ENCODE measurements around the gene DENND1A.

Gene DENND1A

GRCh38 chr9:123483191-123483803, 446.6 kb downstream of the DENND1A start:
- TF ChIP-seq, protein P1, sequence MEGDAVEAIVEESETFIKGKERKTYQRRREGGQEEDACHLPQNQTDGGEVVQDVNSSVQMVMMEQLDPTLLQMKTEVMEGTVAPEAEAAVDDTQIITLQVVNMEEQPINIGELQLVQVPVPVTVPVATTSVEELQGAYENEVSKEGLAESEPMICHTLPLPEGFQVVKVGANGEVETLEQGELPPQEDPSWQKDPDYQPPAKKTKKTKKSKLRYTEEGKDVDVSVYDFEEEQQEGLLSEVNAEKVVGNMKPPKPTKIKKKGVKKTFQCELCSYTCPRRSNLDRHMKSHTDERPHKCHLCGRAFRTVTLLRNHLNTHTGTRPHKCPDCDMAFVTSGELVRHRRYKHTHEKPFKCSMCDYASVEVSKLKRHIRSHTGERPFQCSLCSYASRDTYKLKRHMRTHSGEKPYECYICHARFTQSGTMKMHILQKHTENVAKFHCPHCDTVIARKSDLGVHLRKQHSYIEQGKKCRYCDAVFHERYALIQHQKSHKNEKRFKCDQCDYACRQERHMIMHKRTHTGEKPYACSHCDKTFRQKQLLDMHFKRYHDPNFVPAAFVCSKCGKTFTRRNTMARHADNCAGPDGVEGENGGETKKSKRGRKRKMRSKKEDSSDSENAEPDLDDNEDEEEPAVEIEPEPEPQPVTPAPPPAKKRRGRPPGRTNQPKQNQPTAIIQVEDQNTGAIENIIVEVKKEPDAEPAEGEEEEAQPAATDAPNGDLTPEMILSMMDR (IDR thresholded peaks at IDR 0.05; ENCODE audit: control insufficient read depth, extremely low read depth, insufficient read depth), result no peak
- DNase-seq (ENCODE audit: low read depth), result no peak
- no peak overlapping the region for H3K4me3 ChIP-seq (ENCODE audit: low read depth, low read length)

DNA sequence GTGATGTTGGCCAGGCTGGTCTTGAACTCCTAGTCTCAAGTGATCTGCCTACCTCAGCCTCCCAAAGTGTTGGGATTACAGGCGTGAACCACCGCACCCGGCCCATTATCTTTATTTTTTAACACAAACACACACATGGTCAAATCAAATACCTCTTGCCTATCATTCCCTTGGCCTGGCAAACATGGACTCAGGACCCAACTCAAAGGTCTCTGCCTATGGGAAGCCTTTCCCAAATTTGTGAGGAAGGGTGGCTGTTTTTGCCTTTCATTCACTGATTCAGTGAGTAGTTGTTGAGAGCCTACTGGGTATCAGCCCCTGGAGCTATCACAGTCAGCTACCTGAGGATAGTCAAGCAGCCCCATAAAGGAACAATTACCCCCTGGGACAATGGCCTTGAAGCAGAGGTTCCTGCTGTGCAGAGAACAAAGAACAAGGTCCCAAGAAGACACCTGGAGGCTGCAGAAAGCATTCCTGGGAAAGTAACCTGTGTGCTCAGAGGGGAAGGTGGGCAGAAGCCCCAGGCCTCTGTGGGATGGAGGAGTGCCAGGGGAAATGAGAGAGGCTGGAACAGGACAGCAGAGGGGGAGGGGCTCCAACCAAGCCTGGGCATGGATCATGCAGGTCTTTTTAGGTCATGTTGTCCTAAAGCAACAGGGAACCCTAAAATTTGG, 447.5 kb downstream of the DENND1A start:
- no peak overlapping the region for H3K4me3 ChIP-seq (ENCODE audit: low read depth, low read length)

DNA sequence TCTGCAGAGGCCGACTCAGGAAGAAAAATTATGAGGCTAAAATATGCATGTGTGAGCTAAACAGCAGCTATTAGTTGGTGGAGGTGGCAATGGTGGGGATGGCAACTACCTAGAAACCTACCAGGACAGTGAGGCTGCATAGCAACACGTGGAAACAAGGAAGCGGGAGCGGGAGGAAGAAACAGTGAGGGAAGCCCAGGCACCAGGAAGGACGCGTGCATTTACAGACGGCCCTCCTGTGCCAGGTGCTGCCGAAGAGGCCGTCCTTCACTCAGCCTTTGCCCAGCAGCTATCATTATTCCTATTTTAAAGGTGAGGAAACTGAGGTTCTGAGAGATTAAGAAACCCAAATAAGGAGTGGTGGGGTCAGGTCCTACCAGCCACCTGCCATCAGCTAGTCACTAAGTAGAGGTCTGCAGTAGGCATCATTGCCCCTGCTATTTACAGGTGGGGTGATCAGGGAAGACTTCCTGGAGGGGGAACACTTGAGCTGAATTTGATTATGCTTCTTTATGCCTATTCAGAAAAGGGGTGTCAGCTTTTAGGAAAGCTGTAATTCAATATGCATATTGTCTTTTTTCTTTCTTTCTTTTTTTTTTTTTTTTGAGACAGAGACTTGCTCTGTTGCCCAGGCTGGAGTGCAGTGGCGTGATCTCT, 448.6 kb downstream of the DENND1A start:
- DNase-seq (ENCODE audit: low read depth), result no peak
- TF ChIP-seq, protein P1 (IDR thresholded peaks at IDR 0.05; ENCODE audit: control insufficient read depth, extremely low read depth, insufficient read depth), result no peak
- no peak overlapping the region for H3K4me3 ChIP-seq (ENCODE audit: low read depth, low read length)

More for the DNA sequence above, 447.5 kb downstream of the DENND1A start:
- no peak for DNase-seq (ENCODE audit: low read depth)
- TF ChIP-seq, protein P1 (IDR thresholded peaks at IDR 0.05; ENCODE audit: control insufficient read depth, extremely low read depth, insufficient read depth), result no peak

DNA sequence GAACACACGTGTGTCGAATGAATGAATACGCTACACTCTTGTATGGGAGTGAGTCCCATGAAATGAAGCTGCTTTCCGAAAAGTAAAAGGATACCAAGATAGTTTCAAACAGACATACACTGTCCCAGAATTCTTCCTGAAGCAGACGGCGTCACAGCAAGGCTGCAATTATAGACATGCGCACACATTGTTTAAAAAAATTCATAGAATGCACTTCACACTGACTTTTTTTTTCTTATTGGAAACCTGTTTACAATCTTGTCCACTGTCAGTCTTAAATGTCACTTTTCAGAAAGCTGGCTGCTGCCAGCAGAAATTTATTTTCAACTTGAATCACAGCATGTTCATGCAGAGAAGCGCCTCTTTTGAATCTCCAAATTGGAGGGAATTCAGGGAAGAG, 449.1 kb downstream of the DENND1A start:
- TF ChIP-seq, protein P1 (IDR thresholded peaks at IDR 0.05; ENCODE audit: control insufficient read depth, extremely low read depth, insufficient read depth), result no peak
- no peak overlapping the region for H3K4me3 ChIP-seq (ENCODE audit: low read depth, low read length)
- no peak for DNase-seq (ENCODE audit: low read depth)

GRCh38 chr9:123480096-123480495, 449.8 kb downstream of the DENND1A start:
- no peak overlapping the region for H3K4me3 ChIP-seq (ENCODE audit: low read depth, low read length)
- DNase-seq (ENCODE audit: low read depth), result no peak
- TF ChIP-seq, protein P1 (IDR thresholded peaks at IDR 0.05; ENCODE audit: control insufficient read depth, extremely low read depth, insufficient read depth), result no peak

DNA sequence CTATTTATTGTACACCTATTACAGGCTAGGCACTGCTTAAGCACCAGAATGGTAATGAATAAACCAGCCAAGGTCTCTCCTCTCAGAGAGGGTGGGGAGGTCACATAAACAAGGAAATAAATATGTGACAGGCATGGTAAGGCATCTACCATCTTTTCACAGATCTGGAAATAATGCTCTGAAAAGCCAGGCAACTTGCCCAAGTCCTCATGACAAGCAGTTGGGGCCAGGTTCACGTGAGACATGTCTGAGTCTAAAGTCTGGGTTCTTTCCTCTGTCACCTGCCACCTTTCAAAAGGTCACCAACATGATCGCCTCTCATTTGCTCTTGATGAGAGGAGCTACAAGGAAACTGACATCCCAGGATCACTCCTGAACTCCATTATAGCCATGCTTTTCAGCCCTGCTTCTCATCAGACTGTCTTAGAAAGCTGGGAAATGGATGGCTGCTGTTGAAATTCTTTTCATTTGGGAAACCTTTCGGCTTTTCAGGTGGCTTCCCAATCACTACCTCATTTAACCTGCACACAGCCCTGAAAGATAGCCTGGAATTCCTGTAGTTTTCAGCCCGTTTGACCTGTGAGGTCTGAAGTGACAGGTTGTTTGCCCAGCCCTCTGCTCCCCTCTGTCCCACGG, 450.8 kb downstream of the DENND1A start:
- no peak for DNase-seq (ENCODE audit: low read depth)
- TF ChIP-seq, protein P1 (IDR thresholded peaks at IDR 0.05; ENCODE audit: control insufficient read depth, extremely low read depth, insufficient read depth), result no peak
- no peak overlapping the region for H3K4me3 ChIP-seq (ENCODE audit: low read depth, low read length)

Measured in LNCaP clone FGC (cell line).